Measurements from ENCODE around the gene KIAA1586. TPM values are rescaled to one million over a fixed set of nuclear protein-coding genes. Genes with fewer than 3 reads are reported as not detected.

KIAA1586 gene
- total RNA-seq, 2 experiments from 2014 or later = 11.7 to 12.5 TPM

DNA sequence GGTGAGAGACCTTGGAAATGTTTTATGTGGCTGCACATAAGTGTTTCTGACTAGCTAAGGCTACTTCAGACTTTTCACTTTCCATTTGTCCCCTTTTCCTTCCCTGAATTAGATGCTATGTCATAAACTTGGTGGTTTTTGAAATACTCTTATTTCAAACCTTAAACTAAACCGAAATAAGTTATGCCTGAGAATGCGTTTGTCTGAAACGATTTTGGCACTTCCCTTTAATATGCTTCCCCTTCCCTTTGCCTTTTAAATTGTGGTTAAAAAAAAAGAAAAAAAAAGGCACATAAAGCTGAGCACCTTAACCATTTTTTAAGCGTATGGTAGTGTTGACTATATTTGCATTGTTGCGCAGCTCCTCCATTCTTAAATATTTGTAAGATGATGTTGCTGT lies 57.8 kb downstream of the KIAA1586 start:
- no peak overlapping the region for H3K4me3 ChIP-seq (ENCODE audit: low read length)
- H3K27me3 Mint-ChIP-seq = no peaks in the 10 kb centered on the region
- no peak for ATAC-seq (ENCODE audit: poor library complexity)
- H3K4me3 Mint-ChIP-seq = no peak overlapping the region
- no peaks in the 10 kb centered on the region for H3K4me1 ChIP-seq (ENCODE audit: insufficient read depth, low read length)
- DNase-seq = no peak
- H3K36me3 ChIP-seq (ENCODE audit: insufficient read depth, low read length) = peaks cover 70% of the 10 kb centered on the region
- no peaks in the 10 kb centered on the region for H3K9me3 Mint-ChIP-seq
- peaks cover 93% of the 10 kb centered on the region for H3K36me3 Mint-ChIP-seq (ENCODE audit: low read depth)
- POLR2A ChIA-PET = no interaction called here
- TF ChIP-seq, protein P1, sequence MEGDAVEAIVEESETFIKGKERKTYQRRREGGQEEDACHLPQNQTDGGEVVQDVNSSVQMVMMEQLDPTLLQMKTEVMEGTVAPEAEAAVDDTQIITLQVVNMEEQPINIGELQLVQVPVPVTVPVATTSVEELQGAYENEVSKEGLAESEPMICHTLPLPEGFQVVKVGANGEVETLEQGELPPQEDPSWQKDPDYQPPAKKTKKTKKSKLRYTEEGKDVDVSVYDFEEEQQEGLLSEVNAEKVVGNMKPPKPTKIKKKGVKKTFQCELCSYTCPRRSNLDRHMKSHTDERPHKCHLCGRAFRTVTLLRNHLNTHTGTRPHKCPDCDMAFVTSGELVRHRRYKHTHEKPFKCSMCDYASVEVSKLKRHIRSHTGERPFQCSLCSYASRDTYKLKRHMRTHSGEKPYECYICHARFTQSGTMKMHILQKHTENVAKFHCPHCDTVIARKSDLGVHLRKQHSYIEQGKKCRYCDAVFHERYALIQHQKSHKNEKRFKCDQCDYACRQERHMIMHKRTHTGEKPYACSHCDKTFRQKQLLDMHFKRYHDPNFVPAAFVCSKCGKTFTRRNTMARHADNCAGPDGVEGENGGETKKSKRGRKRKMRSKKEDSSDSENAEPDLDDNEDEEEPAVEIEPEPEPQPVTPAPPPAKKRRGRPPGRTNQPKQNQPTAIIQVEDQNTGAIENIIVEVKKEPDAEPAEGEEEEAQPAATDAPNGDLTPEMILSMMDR (IDR thresholded peaks at IDR 0.05) = no peak
- H3K9me3 ChIP-seq (ENCODE audit: control insufficient read depth in 1 of 2, insufficient read depth in 1 of 2, low read length in 2 of 2) = no peaks in the 10 kb centered on the region
- no peak overlapping the region for H3K27ac ChIP-seq (ENCODE audit: low read depth in 1 of 2, low read length in 2 of 2)
- peaks cover 82% of the 10 kb centered on the region for H3K4me1 Mint-ChIP-seq (ENCODE audit: low read depth)
- no peak overlapping the region for H3K27ac Mint-ChIP-seq
- intact Hi-C loops (cut with DNase I, micrococcal nuclease) = loop anchor here in 1 of 2 experiments (10.0 kb wide), 1 partner anchor 50 kb away; no protein-coding TSS in a partner anchor
- CTCF ChIA-PET = interaction anchor here (0.6 kb wide), 1 partner anchor 9 kb away, joined by 3 read pairs; no protein-coding TSS in a partner anchor
- H3K27me3 ChIP-seq (ENCODE audit: control insufficient read depth in 1 of 2, insufficient read depth in 2 of 2, low read length in 2 of 2) = no peaks in the 10 kb centered on the region

Other genes with a start within 250 kb of the KIAA1586 start
- not detected for gene BEND6, start 91.6 kb upstream of the KIAA1586 start, total RNA-seq
- gene ZNF451, start 43.5 kb downstream of the KIAA1586 start, total RNA-seq = 100 to 1,000 TPM; 124 to 132 TPM
- 1 to 10 TPM; 5.4 to 5.6 TPM for gene BAG2, start 125.6 kb downstream of the KIAA1586 start, total RNA-seq
- under 1 TPM; 0.45 to 0.49 TPM for gene RAB23, start 175.6 kb downstream of the KIAA1586 start, total RNA-seq

All from CD4-positive, alpha-beta T cell (primary cell).